GM12872 (cell line): ENCODE results near the gene PDE1C.
A peak's percentile ranks its signal among the peaks of the same experiment; 100 is the strongest.

Source experiments
- TF ChIP-seq, protein P1 (sequence below): IDR thresholded peaks from 3 replicates; pipeline ENCODE4 v1.5.1; 2011; ENCODE audit warnings: low read depth, mild to moderate bottlenecking, low read length, moderate library complexity; ENCODE audit not compliant: insufficient read depth

The PDE1C gene

DNA sequence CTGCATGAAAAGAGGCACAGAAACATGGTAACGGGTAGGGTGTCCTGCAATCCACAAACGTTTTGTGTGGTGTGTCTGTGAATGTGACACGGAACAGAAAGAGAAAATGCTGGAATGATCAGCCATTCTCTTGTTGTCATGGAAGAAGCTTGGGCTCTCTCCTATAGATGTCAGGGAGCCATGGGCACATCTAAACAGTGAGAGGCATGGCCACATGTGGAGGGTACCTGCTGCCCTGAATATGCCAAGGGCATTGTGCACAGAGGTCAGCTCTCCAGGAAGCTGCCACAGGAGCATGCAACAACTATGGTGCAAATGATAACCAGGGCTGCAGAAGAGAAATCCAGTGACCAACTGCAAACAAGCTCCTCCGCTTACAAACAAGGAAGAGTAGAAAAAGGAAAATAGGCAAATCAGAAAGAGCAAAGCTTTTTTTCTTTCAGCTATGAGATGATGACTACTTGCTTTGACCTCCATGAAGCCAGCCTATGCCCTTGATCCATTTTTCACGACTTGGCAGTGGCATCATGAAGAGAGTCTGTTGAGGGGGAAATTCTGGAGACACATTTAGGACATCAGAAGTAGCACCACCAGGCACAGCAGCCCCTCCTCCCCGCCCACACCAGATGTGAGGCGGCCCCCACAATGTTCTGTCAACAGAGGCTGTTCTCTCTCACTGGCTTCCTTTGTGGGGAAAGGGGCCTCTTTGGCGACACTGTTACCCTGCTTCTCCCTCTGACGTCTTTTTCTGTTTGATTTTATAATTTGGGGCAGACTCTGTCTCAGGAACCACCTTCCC, 4.8 kb upstream of the PDE1C start:
- TF ChIP-seq, protein P1, sequence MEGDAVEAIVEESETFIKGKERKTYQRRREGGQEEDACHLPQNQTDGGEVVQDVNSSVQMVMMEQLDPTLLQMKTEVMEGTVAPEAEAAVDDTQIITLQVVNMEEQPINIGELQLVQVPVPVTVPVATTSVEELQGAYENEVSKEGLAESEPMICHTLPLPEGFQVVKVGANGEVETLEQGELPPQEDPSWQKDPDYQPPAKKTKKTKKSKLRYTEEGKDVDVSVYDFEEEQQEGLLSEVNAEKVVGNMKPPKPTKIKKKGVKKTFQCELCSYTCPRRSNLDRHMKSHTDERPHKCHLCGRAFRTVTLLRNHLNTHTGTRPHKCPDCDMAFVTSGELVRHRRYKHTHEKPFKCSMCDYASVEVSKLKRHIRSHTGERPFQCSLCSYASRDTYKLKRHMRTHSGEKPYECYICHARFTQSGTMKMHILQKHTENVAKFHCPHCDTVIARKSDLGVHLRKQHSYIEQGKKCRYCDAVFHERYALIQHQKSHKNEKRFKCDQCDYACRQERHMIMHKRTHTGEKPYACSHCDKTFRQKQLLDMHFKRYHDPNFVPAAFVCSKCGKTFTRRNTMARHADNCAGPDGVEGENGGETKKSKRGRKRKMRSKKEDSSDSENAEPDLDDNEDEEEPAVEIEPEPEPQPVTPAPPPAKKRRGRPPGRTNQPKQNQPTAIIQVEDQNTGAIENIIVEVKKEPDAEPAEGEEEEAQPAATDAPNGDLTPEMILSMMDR, result no peak

DNA sequence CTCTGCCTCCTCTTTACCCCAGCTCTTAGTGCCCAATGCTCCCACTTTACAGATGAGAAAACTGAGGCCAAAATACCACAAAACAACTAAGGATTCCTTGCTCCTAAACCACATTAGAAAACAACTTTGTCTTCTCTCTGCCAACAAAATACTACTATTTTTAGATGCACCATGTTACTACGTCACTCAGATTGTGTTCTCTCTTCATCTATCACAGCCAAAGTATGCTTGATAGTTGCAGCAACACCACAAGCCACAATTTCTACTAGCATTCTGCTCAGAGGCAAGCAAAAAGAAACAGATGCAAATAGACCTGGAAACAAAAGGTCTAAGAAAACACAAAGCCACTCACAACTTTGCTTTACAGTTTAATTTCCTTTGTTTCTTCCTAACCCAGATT, 3.3 kb upstream of the PDE1C start:
- TF ChIP-seq, protein P1, result no peak

DNA sequence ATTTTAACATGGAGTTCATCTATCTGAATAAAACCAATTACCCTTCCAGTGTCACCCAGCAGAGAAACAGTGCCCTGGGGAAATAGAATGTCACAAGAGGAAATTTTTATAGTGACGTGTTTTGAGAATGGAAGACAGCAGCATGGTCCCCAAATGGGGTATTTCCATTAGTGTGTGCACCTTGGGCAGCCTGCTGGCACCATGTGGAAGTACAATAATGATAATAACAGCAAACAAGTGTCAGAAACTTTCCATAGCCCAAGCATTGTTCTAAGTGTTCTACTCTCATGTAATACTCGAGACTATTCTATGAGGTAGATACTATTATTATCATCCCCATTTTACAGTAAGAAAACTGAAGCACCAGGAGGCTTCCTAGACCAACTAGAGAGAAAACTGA, 2.2 kb upstream of the PDE1C start:
- TF ChIP-seq, protein P1, result peak; percentile 29; the same call in 1 of the 3 replicates

DNA sequence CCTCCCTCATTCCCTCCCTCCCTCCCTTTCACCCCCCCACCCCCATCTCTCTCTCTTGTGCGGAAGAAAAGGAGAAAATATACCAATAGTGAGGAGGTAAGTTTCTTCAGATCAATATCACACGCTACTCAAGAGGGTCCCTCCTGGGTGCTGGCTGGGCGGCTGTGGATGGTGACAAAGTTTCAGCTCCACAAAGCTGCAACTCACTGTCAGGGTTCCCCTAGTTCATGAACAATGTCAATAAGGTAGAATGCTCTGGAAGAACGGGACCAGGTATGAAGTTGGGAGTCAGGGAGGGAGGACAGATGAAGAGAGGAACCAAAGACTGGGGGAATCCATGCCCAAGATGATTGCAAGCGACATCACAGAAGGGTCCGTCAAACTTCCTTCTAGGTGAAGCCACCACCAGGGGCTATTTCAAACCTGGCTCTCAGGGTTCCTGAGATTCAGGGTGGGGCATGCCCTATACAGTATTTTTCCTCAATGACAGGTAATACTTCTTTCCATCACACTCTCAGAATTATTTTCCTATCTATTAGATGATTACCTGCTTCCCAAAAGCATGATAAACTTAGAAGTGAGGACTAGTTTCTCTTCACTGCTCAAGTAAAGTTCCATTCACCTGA, 1.4 kb upstream of the PDE1C start:
- TF ChIP-seq, protein P1, result no peak

DNA sequence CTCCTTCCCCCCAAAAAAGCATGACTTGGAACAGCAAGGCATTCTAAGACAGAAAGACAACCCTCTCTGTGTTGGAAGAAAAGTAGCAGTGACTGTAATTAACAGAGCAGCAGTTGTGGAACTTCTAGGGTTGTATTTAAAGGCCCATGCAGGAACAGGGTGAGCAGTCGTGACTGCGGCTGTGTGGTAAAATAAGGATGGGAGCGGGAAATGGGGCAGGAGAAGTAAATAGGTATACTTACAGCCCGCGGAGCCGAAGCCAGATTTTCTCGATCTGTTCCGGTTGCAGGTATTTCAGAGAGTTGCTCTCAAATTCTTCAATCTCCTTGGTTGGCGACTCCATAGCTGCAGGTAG, 179 bp downstream of the PDE1C start:
- TF ChIP-seq, protein P1, result no peak

DNA sequence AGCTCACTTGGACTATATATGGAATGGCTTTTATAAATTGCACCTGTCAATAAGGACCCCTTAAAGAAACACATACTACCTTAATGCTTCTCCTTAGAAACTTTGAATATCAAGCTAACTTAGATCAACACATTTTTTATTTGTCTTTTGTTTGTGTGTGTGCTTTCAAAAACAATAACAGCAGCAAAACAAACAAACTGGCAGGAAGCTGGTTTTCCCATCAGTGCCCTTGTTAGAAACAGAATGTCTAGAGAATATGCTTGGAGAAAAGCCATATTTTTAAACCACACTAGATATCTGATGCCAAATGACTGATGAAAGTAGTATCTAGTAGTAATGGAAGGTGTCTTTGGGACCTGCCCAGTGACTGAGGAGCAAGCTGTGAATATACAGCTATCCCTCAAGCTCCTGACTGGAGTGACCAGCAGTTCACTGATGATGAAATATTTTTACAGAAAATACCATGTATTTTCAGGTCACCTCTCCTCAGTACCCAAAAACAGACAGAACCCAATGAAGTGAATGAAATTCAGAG, 1.0 kb downstream of the PDE1C start:
- TF ChIP-seq, protein P1, result no peak

DNA sequence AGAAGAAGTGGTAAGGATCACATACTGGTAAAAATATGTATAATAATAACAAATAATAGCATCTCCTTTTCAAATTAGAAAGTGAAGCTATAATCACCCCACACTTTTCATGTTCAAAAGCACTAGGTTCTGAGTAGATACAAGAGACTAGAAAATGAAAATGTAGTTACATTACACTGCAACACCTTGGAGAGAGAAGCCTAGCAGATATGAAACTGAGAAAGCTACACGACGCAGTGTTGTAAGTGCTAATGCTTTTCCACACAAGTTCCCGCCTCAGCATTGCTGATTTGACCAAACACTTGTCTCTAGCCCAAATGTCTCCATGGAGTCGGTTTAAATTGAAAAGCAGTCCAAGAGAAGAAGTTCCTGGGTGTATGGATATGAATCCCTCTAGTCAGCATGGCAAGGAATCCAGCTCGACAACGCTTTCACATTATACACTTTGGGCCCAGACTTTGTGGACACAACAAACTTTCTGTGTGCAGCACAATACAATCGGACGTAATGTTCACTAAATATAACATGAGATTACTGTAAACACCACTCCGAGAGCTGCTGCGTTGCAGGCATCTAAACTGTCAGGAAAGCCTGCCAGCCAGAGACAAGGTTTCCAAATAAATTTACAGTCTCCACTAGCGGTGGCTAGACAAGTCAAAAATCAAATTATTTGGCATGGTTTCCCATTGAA, 1.7 kb downstream of the PDE1C start:
- TF ChIP-seq, protein P1, result no peak
